Hepatocyte (in vitro differentiated cells): ENCODE results near the gene EPAS1. TPM values are rescaled to one million over a fixed set of nuclear protein-coding genes. Genes with fewer than 3 reads are reported as not detected.

ENCODE experiments used
- DNase-seq: peaks from one replicate; pipeline ENCODE4 v3.0.0-alpha.2; 2016; ENCODE audit warnings: low spot score
- H2AFZ ChIP-seq: fragments of 200-600 bp; sonication (generic); 2 replicates; pipeline ENCODE4 v1.6.0; 2016; ENCODE audit warnings: antibody characterized with exemption, mild to moderate bottlenecking
- H3K27ac ChIP-seq: fragments of 200-600 bp; sonication (generic); 2 replicates; pipeline ENCODE4 v1.5.1; 2016; ENCODE audit warnings: mild to moderate bottlenecking
- H3K27me3 ChIP-seq: fragments of 200-600 bp; sonication (generic); 2 replicates; pipeline ENCODE4 v1.6.1; 2016
- H3K36me3 ChIP-seq: fragments of 200-600 bp; sonication (generic); replicated peaks from 2 replicates; pipeline ENCODE4 v1.5.1; 2016; ENCODE audit warnings: low read depth; ENCODE audit not compliant: insufficient read depth
- H3K4me1 ChIP-seq: fragments of 200-600 bp; sonication (generic); 2 replicates; pipeline ENCODE4 v1.5.1; 2016; ENCODE audit warnings: mild to moderate bottlenecking, moderate library complexity; ENCODE audit not compliant: insufficient read depth
- H3K4me2 ChIP-seq: fragments of 200-600 bp; sonication (generic); 2 replicates; pipeline ENCODE4 v1.6.0; 2016
- H3K4me3 ChIP-seq: fragments of 200-600 bp; sonication (generic); 2 replicates; pipeline ENCODE4 v1.5.1; 2016; ENCODE audit warnings: mild to moderate bottlenecking
- H3K79me2 ChIP-seq: fragments of 200-600 bp; sonication (generic); 2 replicates; pipeline ENCODE4 v1.6.0; 2017; ENCODE audit warnings: mild to moderate bottlenecking
- H3K9me2 ChIP-seq: fragments of 200-600 bp; sonication (generic); replicated peaks from 2 replicates; pipeline ENCODE4 v1.6.0; 2017; ENCODE audit warnings: mild to moderate bottlenecking; ENCODE audit not compliant: insufficient read depth
- H3K9me3 ChIP-seq: fragments of 200-600 bp; sonication (generic); 2 replicates; pipeline ENCODE4 v1.5.1; 2016; ENCODE audit warnings: low read depth, mild to moderate bottlenecking
- H4K20me1 ChIP-seq: fragments of 200-600 bp; sonication (generic); 2 replicates; pipeline ENCODE4 v1.6.0; 2016; ENCODE audit warnings: mild to moderate bottlenecking; ENCODE audit not compliant: insufficient read depth, poor library complexity, severe bottlenecking
- EZH2 ChIP-seq: fragments of 200-600 bp; sonication (generic); IDR thresholded peaks from 2 replicates; pipeline ENCODE4 v1.6.1; 2016; ENCODE audit warnings: antibody characterized with exemption, mild to moderate bottlenecking, borderline replicate concordance
- EZH2phosphoT487 ChIP-seq: fragments of 200-600 bp; sonication (generic); IDR thresholded peaks from one replicate; pipeline ENCODE4 v1.6.1; 2018; ENCODE audit warnings: antibody characterized with exemption, mild to moderate bottlenecking, low read depth, moderate library complexity; ENCODE audit not compliant: unreplicated experiment, severe bottlenecking
- WGBS: methylation state at CpG from one replicate; pipeline ENCODE4 v1.1.6; 2016; ENCODE audit warnings: low lambda C conversion rate; ENCODE audit errors: missing lambda C conversion rate; 5-methylcytosine and 5-hydroxymethylcytosine counted together
- polyA plus RNA-seq: library from polyadenylated mRNA; unstranded; fragments of >200 nt; fragmentation: Nextera tagmentation; extraction: Ambion mirVana; gene quantifications from 2 replicates; pipeline ENCODE4 v1.2.1, GENCODE V29; 2016
- total RNA-seq: library from RNA; depleted of rRNA; stranded (reverse); fragments of >200 nt; gene quantifications from 2 replicates; pipeline ENCODE4 v1.2.3, GENCODE V29; 2014
- TF ChIP-seq, protein P1 (sequence below): fragments of 200-600 bp; sonication (generic); IDR thresholded peaks from 2 replicates; pipeline ENCODE4 v1.5.1; 2016; ENCODE audit warnings: antibody characterized with exemption, mild to moderate bottlenecking; ENCODE audit not compliant: poor library complexity

Gene EPAS1
- total RNA-seq (98.3 and 112 TPM in 2 replicates), polyA plus RNA-seq (111 and 115 TPM in 2 replicates)

DNA sequence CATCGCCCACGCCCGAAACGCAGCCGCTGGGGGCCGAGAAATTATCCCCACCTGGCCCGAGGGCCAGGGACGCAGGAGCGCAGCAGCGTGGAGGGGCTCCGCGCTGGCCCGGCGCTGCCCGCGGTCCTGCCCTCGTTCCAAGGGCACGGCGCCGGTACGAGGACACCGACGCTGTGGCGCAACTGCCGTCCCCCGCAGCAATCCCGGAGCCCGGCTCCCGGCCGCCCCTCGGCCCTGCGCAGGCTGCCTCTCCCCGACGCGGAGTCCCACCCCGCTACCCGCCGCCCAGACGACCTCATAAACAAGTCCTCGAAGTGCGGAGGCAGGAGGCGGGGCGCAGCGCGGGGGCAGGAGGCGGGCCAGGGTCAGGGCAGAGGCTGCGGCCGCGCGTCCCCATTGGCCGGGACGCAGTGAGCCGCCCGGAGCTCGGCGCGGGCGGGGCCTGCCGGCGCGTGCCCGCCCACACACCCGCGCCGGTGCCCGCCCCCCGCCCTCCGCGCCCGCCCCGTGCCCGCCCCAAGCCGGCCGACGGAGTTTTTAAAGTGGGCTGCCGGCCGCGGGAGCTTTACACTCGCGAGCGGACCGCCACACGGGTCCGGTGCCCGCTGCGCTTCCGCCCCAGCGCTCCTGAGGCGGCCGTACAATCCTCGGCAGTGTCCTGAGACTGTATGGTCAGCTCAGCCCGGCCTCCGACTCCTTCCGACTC is at the start of gene EPAS1:
TSS of gene EPAS1 (plus strand) at position 568 of the 706 bp plus-strand sequence. CDS start 505 bp downstream, outside the sequence.
- H3K4me1 ChIP-seq: peaks cover 18% of the 10 kb centered on the region
- no peaks in the 10 kb centered on the region for H3K9me2 ChIP-seq
- H3K4me3 ChIP-seq: peak within 1 kb of the TSS; percentile 97
- H2AFZ ChIP-seq: peak within 1 kb of the TSS; percentile 77
- H3K9me3 ChIP-seq: no peaks in the 10 kb centered on the region
- no peaks in the 10 kb centered on the region for H3K27me3 ChIP-seq
- peaks cover 42% of the 10 kb centered on the region for H3K79me2 ChIP-seq
- DNase-seq: peak; percentile 94
- 1% methylated on average over 46 of the region's 94 CpGs for WGBS
- peak within 1 kb of the TSS; percentile 93 for H3K4me2 ChIP-seq
- no peaks in the 10 kb centered on the region for H3K36me3 ChIP-seq
- TF ChIP-seq, protein P1, sequence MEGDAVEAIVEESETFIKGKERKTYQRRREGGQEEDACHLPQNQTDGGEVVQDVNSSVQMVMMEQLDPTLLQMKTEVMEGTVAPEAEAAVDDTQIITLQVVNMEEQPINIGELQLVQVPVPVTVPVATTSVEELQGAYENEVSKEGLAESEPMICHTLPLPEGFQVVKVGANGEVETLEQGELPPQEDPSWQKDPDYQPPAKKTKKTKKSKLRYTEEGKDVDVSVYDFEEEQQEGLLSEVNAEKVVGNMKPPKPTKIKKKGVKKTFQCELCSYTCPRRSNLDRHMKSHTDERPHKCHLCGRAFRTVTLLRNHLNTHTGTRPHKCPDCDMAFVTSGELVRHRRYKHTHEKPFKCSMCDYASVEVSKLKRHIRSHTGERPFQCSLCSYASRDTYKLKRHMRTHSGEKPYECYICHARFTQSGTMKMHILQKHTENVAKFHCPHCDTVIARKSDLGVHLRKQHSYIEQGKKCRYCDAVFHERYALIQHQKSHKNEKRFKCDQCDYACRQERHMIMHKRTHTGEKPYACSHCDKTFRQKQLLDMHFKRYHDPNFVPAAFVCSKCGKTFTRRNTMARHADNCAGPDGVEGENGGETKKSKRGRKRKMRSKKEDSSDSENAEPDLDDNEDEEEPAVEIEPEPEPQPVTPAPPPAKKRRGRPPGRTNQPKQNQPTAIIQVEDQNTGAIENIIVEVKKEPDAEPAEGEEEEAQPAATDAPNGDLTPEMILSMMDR: no peak
- TF ChIP-seq EZH2phosphoT487 (no peak), EZH2 (no peak)
- peak within 1 kb of the TSS; percentile 98 for H3K27ac ChIP-seq
- H4K20me1 ChIP-seq: peaks cover 25% of the 10 kb centered on the region

DNA sequence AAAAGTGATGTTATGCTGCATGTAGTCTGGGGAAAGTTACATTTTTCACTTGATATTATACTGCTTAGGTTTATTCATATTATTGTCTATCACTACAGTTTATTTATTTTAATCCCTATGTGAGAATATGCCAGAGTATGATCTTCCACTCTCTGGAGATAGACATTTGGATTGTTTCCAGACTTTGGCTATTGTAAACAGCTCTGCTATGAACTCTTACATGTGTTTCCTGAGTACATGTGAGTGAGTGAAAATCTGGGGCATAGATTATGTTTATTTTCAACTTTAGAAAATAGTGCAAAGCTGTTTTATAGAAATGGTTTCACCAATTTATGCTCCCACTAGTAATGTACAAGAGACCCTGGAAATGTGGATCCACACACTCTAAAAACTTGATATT is 49.0 kb upstream of the EPAS1 start:
- DNase-seq: no peak
- H3K4me1 ChIP-seq: peaks cover 9% of the 10 kb centered on the region
- TF ChIP-seq EZH2: no peak
- no peak for TF ChIP-seq EZH2phosphoT487
- TF ChIP-seq, protein P1: no peak

DNA sequence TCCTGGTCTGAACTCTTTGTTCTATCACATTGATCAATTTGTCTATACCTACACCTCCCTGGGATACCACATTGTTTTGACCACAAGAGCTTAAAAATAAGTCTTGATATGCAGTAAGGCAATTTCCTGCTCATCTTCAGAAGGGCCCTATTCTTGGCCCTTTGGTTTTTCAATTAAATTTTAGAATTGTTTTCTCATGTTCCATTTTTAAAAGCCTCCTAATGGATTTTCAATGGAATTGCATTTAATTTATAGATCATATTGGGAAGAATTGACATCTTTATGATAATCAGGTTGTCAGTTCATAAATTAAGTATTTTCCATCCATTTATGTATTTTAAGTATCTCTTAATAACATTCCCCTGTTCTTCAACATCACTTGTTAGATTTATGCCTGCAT is 47.6 kb upstream of the EPAS1 start:
- no peak overlapping the region for H3K4me3 ChIP-seq
- DNase-seq: no peak

More for the DNA sequence above, 49.0 kb upstream of the EPAS1 start:
- Histone ChIP-seq H2AFZ (no peak overlapping the region), H3K4me2 (no peak overlapping the region), H3K9me2 (no peaks in the 10 kb centered on the region), H3K36me3 (no peaks in the 10 kb centered on the region), H3K9me3 (no peaks in the 10 kb centered on the region), H3K79me2 (no peaks in the 10 kb centered on the region), H3K4me3 (no peak overlapping the region), H3K27me3 (no peaks in the 10 kb centered on the region), H4K20me1 (no peaks in the 10 kb centered on the region), H3K27ac (no peak overlapping the region)

More for the DNA sequence above, 47.6 kb upstream of the EPAS1 start:
- Histone ChIP-seq H4K20me1 (no peaks in the 10 kb centered on the region), H3K79me2 (no peaks in the 10 kb centered on the region), H3K9me3 (no peaks in the 10 kb centered on the region), H3K9me2 (no peaks in the 10 kb centered on the region), H3K36me3 (no peaks in the 10 kb centered on the region), H2AFZ (no peak overlapping the region), H3K4me2 (no peak overlapping the region), H3K27me3 (no peaks in the 10 kb centered on the region), H3K27ac (no peak overlapping the region), H3K4me1 (peaks cover 15% of the 10 kb centered on the region)
- TF ChIP-seq, protein P1: no peak
- TF ChIP-seq EZH2: no peak
- TF ChIP-seq EZH2phosphoT487: no peak
